Measurements from ENCODE around the gene EME1.
"Not testable (repeated sequence)": the region's sequence is repeated elsewhere in the genome, so short reads cannot be mapped to it uniquely, and the experiment has no call there.

EME1 gene

DNA sequence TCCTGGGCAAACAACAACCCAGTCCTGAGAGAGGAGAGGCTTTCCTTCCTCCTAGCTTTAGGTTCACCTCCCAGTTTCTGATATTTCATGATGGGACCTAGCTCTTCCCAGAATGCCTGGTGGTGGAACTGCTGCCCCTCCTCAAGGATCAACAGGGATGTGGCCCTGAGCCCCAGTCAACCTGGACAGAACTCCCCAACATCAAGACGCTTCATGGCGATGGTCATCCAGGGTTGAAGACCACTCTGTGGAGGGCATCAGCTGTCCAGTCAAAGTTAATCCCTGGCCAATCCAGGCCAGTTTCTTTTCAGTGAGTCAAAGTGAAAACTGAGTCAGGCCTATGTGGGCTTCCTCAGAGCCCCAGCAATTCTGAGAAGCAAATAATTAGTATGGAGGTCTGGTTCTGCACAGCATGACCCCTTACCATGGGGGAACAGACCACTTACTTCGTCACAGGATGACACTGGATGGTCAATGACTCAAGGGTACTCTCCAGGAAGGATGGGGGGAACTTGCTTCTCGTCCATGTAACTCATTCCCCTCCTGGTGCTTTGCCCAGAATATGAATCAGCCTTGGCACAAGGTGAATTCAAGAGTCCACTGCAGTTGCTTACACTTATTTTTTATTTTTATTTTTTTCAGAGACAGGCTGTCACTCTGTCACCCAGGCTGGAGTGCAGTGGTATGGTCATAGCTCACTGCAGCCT is 41.8 kb upstream of the EME1 start:
- Histone ChIP-seq H3K27ac (ENCODE audit: low read depth, low read length) (no peak overlapping the region), H3F3A (ENCODE audit: control insufficient read depth, insufficient read depth) (no peaks in the 10 kb centered on the region), H3K9me3 (ENCODE audit: control insufficient read depth, insufficient read depth, low read length) (no peaks in the 10 kb centered on the region), H3K27me3 (ENCODE audit: control insufficient read depth, low read length) (peaks cover 18% of the 10 kb centered on the region), H3K4me1 (ENCODE audit: control insufficient read depth, low read length) (peaks cover 2% of the 10 kb centered on the region; the same call in 1 of the 2 replicates), H3K9me2 (replicated peaks; ENCODE audit: control insufficient read depth, low read length) (no peaks in the 10 kb centered on the region), H3K4me2 (ENCODE audit: low read length) (no peak overlapping the region), H3K79me2 (ENCODE audit: control insufficient read depth, low read length) (no peaks in the 10 kb centered on the region), H3K36me3 (ENCODE audit: control insufficient read depth, low read length) (no peaks in the 10 kb centered on the region), H4K20me1 (ENCODE audit: control insufficient read depth, insufficient read depth, low read depth, low read length) (no peaks in the 10 kb centered on the region), H3K4me3 (ENCODE audit: low read length) (no peak overlapping the region)
- TF ChIP-seq, protein P1, sequence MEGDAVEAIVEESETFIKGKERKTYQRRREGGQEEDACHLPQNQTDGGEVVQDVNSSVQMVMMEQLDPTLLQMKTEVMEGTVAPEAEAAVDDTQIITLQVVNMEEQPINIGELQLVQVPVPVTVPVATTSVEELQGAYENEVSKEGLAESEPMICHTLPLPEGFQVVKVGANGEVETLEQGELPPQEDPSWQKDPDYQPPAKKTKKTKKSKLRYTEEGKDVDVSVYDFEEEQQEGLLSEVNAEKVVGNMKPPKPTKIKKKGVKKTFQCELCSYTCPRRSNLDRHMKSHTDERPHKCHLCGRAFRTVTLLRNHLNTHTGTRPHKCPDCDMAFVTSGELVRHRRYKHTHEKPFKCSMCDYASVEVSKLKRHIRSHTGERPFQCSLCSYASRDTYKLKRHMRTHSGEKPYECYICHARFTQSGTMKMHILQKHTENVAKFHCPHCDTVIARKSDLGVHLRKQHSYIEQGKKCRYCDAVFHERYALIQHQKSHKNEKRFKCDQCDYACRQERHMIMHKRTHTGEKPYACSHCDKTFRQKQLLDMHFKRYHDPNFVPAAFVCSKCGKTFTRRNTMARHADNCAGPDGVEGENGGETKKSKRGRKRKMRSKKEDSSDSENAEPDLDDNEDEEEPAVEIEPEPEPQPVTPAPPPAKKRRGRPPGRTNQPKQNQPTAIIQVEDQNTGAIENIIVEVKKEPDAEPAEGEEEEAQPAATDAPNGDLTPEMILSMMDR (IDR thresholded peaks at IDR 0.05; ENCODE audit: low read depth, low read length, poor library complexity, severe bottlenecking): no peak
- TF ChIP-seq EZH2phosphoT487 (IDR thresholded peaks at IDR 0.05; ENCODE audit: borderline replicate concordance, low read length): no peak

DNA sequence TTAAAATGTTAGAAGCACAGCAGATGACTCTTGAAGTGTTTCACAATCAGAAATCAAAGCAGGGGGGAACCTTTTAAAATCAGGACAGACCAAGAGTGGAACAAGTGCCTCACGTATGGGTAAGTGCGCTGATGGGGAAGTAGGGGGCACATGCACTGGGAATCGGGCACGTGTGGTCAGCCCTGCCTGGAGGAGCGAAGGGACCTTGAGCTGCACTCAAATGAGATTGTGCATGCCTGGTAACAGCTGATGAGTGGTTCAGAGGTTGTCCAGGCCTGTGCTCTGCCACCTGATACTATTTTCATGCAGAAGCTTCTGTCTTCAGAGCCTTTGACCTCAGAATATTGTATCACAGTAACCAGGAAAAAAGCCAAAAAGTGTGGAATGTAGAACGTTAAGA is 40.8 kb upstream of the EME1 start:
- Histone ChIP-seq H3K9me2 (replicated peaks; ENCODE audit: control insufficient read depth, low read length) (no peaks in the 10 kb centered on the region), H3K4me3 (ENCODE audit: low read length) (no peak overlapping the region), H3K79me2 (ENCODE audit: control insufficient read depth, low read length) (no peaks in the 10 kb centered on the region), H3K36me3 (ENCODE audit: control insufficient read depth, low read length) (no peaks in the 10 kb centered on the region), H3F3A (ENCODE audit: control insufficient read depth, insufficient read depth) (no peaks in the 10 kb centered on the region), H3K9me3 (ENCODE audit: control insufficient read depth, insufficient read depth, low read length) (no peaks in the 10 kb centered on the region), H3K27ac (ENCODE audit: low read depth, low read length) (no peak overlapping the region), H3K27me3 (ENCODE audit: control insufficient read depth, low read length) (peaks cover 18% of the 10 kb centered on the region), H4K20me1 (ENCODE audit: control insufficient read depth, insufficient read depth, low read depth, low read length) (no peaks in the 10 kb centered on the region), H3K4me1 (ENCODE audit: control insufficient read depth, low read length) (peaks cover 2% of the 10 kb centered on the region; the same call in 1 of the 2 replicates), H3K4me2 (ENCODE audit: low read length) (no peak overlapping the region)
- TF ChIP-seq EZH2phosphoT487 (IDR thresholded peaks at IDR 0.05; ENCODE audit: borderline replicate concordance, low read length): no peak
- TF ChIP-seq, protein P1 (IDR thresholded peaks at IDR 0.05; ENCODE audit: low read depth, low read length, poor library complexity, severe bottlenecking): no peak

DNA sequence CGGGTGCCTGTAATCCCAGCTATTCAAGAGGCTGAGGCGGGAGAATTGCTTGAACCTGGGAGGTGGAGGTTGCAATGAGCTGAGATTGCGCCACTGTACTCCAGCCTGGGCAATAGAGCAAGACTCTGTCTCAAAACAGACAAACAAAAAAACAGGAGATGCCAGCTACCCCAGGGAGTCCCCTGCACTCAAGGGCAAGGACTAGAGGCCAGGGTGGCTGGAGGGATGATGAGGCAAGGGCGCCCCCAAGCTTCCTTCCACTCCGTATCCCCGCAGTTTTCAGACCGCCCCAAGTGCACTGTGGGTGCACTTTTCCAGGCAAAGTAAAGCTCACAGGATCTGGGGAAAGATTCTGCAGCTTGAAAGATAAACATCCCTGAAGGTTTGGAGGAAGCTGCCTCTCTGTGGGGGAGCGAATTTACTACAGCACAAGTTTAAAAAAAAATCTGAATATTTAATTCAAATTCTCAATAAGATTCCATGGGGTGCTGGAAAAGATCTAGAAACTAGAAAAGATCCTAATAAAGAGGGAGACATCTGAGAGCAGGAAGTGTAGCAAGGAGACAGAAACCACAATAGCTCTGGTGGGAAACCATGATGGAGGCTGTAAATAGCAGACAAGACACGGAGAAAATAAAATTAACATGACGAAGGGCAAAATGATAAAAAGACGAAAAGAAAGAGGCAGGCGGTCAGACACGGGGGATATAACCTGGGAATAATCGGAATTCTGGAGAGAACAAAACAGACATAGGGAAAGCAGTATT is 39.6 kb upstream of the EME1 start:
- H3F3A ChIP-seq (ENCODE audit: control insufficient read depth, insufficient read depth); H3K79me2 ChIP-seq (ENCODE audit: control insufficient read depth, low read length); H3K9me2 ChIP-seq (replicated peaks; ENCODE audit: control insufficient read depth, low read length); H3K27ac ChIP-seq (ENCODE audit: low read depth, low read length); H4K20me1 ChIP-seq (ENCODE audit: control insufficient read depth, insufficient read depth, low read depth, low read length); H3K4me3 ChIP-seq (ENCODE audit: low read length); H3K9me3 ChIP-seq (ENCODE audit: control insufficient read depth, insufficient read depth, low read length); H3K4me2 ChIP-seq (ENCODE audit: low read length); H3K36me3 ChIP-seq (ENCODE audit: control insufficient read depth, low read length); H3K4me1 ChIP-seq (ENCODE audit: control insufficient read depth, low read length): not testable (repeated sequence)
- peaks cover 15% of the 10 kb centered on the region for H3K27me3 ChIP-seq (ENCODE audit: control insufficient read depth, low read length)

DNA sequence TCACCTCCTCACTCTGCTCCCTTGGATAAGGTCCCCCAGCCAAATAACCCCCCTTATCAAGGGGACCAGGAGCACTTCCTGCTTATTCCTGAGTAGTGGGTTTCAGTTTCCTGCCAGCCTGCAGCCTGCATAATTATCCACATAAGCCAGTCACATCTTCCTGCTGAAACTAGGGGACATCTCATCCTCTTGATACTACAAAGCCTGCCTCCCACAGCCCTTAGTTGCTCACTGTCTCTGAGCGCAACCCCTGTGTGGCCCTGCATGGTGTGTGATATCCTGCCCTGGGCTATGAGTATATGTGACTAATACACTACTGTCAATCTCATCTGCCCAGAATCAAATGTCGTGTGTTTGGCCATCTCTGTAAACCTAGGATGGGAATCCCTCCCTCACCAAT is 35.1 kb upstream of the EME1 start:
- Histone ChIP-seq H3K79me2 (ENCODE audit: control insufficient read depth, low read length) (no peaks in the 10 kb centered on the region), H3K9me3 (ENCODE audit: control insufficient read depth, insufficient read depth, low read length) (0 out of 2 replicates have a peak, but pooled peaks cover 4% of the 10 kb centered on the region), H3K27me3 (ENCODE audit: control insufficient read depth, low read length) (peaks cover 11% of the 10 kb centered on the region), H3F3A (ENCODE audit: control insufficient read depth, insufficient read depth) (no peaks in the 10 kb centered on the region), H3K4me2 (ENCODE audit: low read length) (no peak overlapping the region), H4K20me1 (ENCODE audit: control insufficient read depth, insufficient read depth, low read depth, low read length) (no peaks in the 10 kb centered on the region), H3K4me1 (ENCODE audit: control insufficient read depth, low read length) (no peaks in the 10 kb centered on the region), H3K9me2 (replicated peaks; ENCODE audit: control insufficient read depth, low read length) (no peaks in the 10 kb centered on the region), H3K36me3 (ENCODE audit: control insufficient read depth, low read length) (no peaks in the 10 kb centered on the region), H3K4me3 (ENCODE audit: low read length) (no peak overlapping the region), H3K27ac (ENCODE audit: low read depth, low read length) (no peak overlapping the region)
- TF ChIP-seq EZH2phosphoT487 (IDR thresholded peaks at IDR 0.05; ENCODE audit: borderline replicate concordance, low read length): no peak
- TF ChIP-seq, protein P1 (IDR thresholded peaks at IDR 0.05; ENCODE audit: low read depth, low read length, poor library complexity, severe bottlenecking): no peak
